ENCODE measurements around the gene THRB. TPM values are rescaled to one million over a fixed set of nuclear protein-coding genes. Genes with fewer than 3 reads are reported as not detected.

The THRB gene
- total RNA-seq, 4 donors from 2014 or later = 19.8 to 25.8 (median 23.4) TPM

GRCh38 chr3:24318677-24319287, 175.9 kb downstream of the THRB start:
- WGBS, 2 donors = 61 to 76% methylated on average over 1 of the region's 1 CpG
- TF ChIP-seq POLR2A (IDR thresholded peaks at IDR 0.05) = no peak
- TF ChIP-seq, protein P1, sequence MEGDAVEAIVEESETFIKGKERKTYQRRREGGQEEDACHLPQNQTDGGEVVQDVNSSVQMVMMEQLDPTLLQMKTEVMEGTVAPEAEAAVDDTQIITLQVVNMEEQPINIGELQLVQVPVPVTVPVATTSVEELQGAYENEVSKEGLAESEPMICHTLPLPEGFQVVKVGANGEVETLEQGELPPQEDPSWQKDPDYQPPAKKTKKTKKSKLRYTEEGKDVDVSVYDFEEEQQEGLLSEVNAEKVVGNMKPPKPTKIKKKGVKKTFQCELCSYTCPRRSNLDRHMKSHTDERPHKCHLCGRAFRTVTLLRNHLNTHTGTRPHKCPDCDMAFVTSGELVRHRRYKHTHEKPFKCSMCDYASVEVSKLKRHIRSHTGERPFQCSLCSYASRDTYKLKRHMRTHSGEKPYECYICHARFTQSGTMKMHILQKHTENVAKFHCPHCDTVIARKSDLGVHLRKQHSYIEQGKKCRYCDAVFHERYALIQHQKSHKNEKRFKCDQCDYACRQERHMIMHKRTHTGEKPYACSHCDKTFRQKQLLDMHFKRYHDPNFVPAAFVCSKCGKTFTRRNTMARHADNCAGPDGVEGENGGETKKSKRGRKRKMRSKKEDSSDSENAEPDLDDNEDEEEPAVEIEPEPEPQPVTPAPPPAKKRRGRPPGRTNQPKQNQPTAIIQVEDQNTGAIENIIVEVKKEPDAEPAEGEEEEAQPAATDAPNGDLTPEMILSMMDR (IDR thresholded peaks at IDR 0.05) = no peak

GRCh38 chr3:24316887-24317383, 177.7 kb downstream of the THRB start:
- no peak overlapping the region for H3K4me3 ChIP-seq (ENCODE audit: low read depth, poor library complexity, severe bottlenecking)
- TF ChIP-seq, protein P1 (IDR thresholded peaks at IDR 0.05) = no peak
- no peak for TF ChIP-seq POLR2A (IDR thresholded peaks at IDR 0.05)
- intact Hi-C loops (cut with DNase I; ENCODE audit: low total_unique reads) = no loop called here
- no peak for DNase-seq (ENCODE audit: low spot score in 2 of 2)
- 82 to 85% methylated on average over 5 of the region's 5 CpGs for WGBS, 2 donors

More at GRCh38 chr3:24318677-24319287, 175.9 kb downstream of the THRB start:
- DNase-seq (ENCODE audit: low spot score in 2 of 2) = no peak
- no peak overlapping the region for H3K4me3 ChIP-seq (ENCODE audit: low read depth, poor library complexity, severe bottlenecking)
- intact Hi-C loops (cut with DNase I; ENCODE audit: low total_unique reads) = no loop called here

GRCh38 chr3:24315971-24316370, 178.7 kb downstream of the THRB start:
- DNase-seq (ENCODE audit: low spot score in 2 of 2) = no peak
- intact Hi-C loops (cut with DNase I; ENCODE audit: low total_unique reads) = no loop called here
- TF ChIP-seq, protein P1 (IDR thresholded peaks at IDR 0.05) = no peak
- TF ChIP-seq POLR2A (IDR thresholded peaks at IDR 0.05) = no peak
- no peak overlapping the region for H3K4me3 ChIP-seq (ENCODE audit: low read depth, poor library complexity, severe bottlenecking)

- no peak for DNase-seq (ENCODE audit: low spot score in 2 of 2)
- WGBS, 2 donors = 92% methylated on average over 7 of the region's 7 CpGs
- intact Hi-C loops (cut with DNase I; ENCODE audit: low total_unique reads) = no loop called here
- no peak for TF ChIP-seq POLR2A (IDR thresholded peaks at IDR 0.05)
- TF ChIP-seq, protein P1 (IDR thresholded peaks at IDR 0.05) = no peak
- H3K4me3 ChIP-seq (ENCODE audit: low read depth, poor library complexity, severe bottlenecking) = no peak overlapping the region
Observed at GRCh38 chr3:24315356-24315755, 179.3 kb downstream of the THRB start.

DNA sequence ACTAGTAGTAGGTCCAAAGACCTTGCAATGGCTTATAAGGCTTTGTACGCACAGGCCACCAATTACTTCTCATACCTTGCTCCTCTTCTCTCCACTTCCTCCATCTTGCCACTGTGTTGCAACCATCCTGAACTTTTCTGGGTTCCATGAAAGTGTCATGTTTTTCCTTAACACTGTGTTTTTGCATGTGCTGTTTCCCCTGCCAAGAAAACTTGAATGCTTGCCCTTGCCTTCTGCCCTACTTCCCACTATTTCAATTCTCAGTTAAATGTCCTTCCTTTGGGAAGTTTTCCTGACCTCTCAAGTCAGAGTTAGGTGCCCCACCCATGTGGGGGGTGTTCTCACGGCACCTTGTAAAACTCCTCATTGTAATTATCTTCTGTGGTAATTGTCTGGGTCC, 182.8 kb downstream of the THRB start:
- DNase-seq (ENCODE audit: low spot score in 2 of 2) = peak in 1 of 2 donors; percentile 23
- no peak overlapping the region for H3K4me3 ChIP-seq (ENCODE audit: low read depth, poor library complexity, severe bottlenecking)
- WGBS, 2 donors = 64 to 70% methylated on average over 2 of the region's 2 CpGs
- no peak for TF ChIP-seq POLR2A (IDR thresholded peaks at IDR 0.05)
- intact Hi-C loops (cut with DNase I; ENCODE audit: low total_unique reads) = no loop called here

- TF ChIP-seq, protein P1 (IDR thresholded peaks at IDR 0.05) = no peak
- no peak for TF ChIP-seq POLR2A (IDR thresholded peaks at IDR 0.05)
- H3K4me3 ChIP-seq (ENCODE audit: low read depth, poor library complexity, severe bottlenecking) = no peak overlapping the region
- DNase-seq (ENCODE audit: low spot score in 2 of 2) = no peak
- intact Hi-C loops (cut with DNase I; ENCODE audit: low total_unique reads) = no loop called here
Observed at GRCh38 chr3:24310887-24311286, 183.8 kb downstream of the THRB start.
